AG04449 (cell line): ENCODE data around the gene ADORA3.
A peak's percentile ranks its signal among the peaks of the same experiment; 100 is the strongest.

Experiments
- CTCF ChIA-PET: fragments of 350-600 bp; formaldehyde crosslinking; extraction: SDS; loops from one replicate; lab custom pipeline; 2021; ENCODE audit warnings: antibody characterized with exemption; lab: Yijun Ruan, JAX
- POLR2A ChIA-PET: fragments of 400-600, 350-600 bp; formaldehyde crosslinking; extraction: SDS; loops from one replicate; lab custom pipeline; 2020; ENCODE audit warnings: antibody characterized with exemption, inconsistent platforms; lab: Yijun Ruan, JAX
- DNase-seq: peaks from one replicate; pipeline ENCODE4 v3.0.0-alpha.2; 2010; ENCODE audit warnings: low read depth, low spot score
- H3K4me3 ChIP-seq: 2 replicates; pipeline ENCODE4 v1.5.1; 2011; ENCODE audit warnings: low read depth, mild to moderate bottlenecking, control low read depth, low read length
- CTCF ChIP-seq: IDR thresholded peaks from one replicate; pipeline ENCODE4 v1.5.1; 2011; ENCODE audit warnings: mild to moderate bottlenecking, moderate library complexity, low read length, control low read depth, inconsistent platforms; ENCODE audit not compliant: insufficient read depth; ENCODE audit errors: missing control alignments

ADORA3 gene

DNA sequence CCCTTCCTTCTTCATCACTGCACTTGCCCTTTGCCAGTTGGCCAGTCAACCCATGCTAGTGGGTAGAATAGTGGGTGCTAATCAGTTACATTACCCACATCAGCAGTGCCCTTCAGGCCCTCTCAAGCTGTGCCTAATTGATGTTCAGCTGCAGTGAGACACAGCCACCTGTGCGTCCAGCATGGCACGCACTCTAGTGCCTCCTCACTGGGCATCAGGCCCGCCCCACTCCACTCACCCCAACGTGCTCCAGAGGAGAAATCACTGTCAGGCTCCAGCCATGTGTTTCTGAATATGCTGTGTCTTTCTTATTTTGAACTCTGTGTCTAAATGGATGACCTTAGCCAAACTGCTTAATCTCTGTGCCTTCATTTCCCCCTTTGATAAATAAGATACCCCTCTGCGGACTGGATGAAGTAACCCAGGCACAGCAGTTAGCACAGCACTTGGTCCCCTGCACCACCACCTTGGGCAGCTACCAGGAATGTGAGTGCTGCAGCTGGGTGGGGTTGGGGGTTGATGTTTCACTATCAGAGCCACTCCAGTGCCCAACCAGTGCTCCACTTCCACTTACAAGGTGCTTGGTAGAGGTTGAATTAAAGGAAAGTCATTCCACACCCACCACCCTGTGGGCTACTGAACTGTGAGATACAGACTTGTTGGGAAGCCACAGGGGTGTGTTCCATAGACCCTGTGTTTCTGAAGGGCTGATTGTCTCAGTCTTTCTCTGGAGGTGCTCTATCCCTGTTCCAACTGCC, 8.9 kb upstream of the ADORA3 start:
- CTCF ChIA-PET, result interaction anchor here (0.7 to 1.2 kb wide), 3 partner anchors 43 to 244 kb away, joined by 3 to 4 read pairs (median 3); no protein-coding TSS in a partner anchor
- POLR2A ChIA-PET, result no interaction called here
- H3K4me3 ChIP-seq, result no peak overlapping the region
- DNase-seq, result no peak
- TF ChIP-seq CTCF, result no peak

DNA sequence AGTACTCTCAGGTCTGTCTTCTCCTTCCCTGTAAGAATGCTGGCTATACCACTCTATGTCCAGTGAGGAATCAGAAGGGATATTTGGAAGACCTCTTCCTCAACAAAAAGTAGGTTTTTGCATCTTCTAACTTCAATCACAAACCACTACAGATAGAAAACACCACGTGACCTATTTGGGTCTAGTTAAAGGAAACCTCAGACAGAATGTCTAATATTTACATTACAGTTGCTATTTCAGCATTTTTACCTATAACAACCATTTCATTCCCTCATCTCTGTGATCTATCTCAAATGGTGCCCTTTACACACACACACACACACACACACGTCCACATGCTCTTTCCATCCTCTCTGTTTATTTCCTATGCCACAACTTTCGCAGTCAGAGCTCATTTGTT, 7.9 kb upstream of the ADORA3 start:
- CTCF ChIA-PET, result interaction anchor here (1.1 to 1.2 kb wide), 2 partner anchors 44 to 232 kb away, joined by 3 to 4 read pairs; no protein-coding TSS in a partner anchor
- TF ChIP-seq CTCF, result no peak
- no peak overlapping the region for H3K4me3 ChIP-seq
- POLR2A ChIA-PET, result no interaction called here
- no peak for DNase-seq

GRCh38 chr1:111509997-111510375, 6.6 kb upstream of the ADORA3 start:
- CTCF ChIA-PET, result interaction anchor here (1.2 to 4.8 kb wide), 13 partner anchors 13 to 259 kb away, joined by 5 to 78 read pairs (median 26); partner anchors contain the start of gene INKA2
- H3K4me3 ChIP-seq, result no peak overlapping the region
- TF ChIP-seq CTCF, result no peak
- POLR2A ChIA-PET, result no interaction called here
- DNase-seq, result no peak

DNA sequence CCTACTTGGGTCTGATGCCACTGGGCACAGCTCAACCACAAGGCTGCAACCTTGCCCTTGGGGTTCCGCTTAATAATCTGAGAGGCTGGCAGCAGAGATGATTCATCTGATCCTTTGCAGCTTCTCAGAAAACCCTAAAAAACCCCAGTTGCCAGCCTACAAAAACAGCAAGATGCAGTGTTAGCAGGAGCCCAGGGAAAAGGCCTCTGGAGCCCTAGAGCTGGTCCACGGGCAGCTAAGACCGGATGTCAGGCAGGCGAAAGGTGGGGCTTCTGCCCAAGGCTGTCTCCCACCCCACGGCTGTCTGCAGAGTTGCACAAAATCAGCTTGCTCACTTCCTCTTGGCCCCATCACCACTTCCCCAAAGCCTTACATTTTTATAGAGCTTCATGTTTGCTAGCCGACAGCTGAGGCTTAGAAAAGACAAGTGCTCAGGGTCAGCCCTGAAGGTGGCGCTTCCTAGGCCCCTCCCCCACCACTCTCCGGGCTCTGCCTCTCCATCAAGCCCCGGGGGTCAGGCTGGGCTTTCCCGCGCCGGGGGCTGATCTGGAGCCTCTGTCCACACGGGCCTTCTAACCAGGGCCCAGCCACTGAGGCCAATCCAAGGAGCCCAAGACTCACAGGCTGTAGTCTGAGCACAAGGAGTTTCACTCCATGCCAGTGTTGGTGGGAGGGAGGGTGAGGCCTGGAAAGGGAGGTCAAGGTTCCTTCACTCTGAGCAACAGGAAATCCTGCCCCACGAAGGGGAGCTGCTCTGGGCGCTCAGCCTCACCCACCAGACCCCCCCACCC, 4.2 kb upstream of the ADORA3 start:
- ChIA-PET CTCF (interaction anchor here (0.6 to 4.8 kb wide), 82 partner anchors 7 to 863 kb away, joined by 3 to 78 read pairs (median 8); partner anchors contain the start of genes C1orf162, DDX20, INKA2 and RAP1A), POLR2A (interaction anchor here (0.9 to 2.1 kb wide), 7 partner anchors 9 to 248 kb away, joined by 3 to 8 read pairs (median 4); partner anchors contain the start of gene DDX20)
- no peak for DNase-seq
- TF ChIP-seq CTCF, result peak; percentile 45
- peak overlapping the region; percentile 36 for H3K4me3 ChIP-seq

DNA sequence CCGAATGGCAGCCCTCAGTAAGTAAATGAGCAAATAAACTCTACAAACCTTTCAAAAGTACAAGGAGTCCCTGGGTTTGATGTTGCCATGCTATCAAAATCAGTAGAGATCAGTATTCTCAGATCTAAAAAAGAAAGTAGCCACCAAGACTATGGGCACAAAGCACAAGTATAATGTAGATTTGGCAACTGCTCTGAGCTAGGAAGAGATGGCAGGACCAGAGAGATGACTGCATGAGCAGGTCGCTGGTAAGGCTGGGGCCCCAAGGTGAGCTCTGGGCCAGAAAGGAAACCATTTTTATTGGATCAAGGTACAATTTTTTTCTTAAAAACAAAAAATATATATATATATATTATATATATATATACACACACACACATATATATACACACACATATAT, 3.1 kb upstream of the ADORA3 start:
- no peak for DNase-seq
- H3K4me3 ChIP-seq, result no peak overlapping the region
- ChIA-PET POLR2A (no interaction called here), CTCF (interaction anchor here (0.6 to 4.8 kb wide), 22 partner anchors 9 to 262 kb away, joined by 3 to 78 read pairs (median 26); partner anchors contain the start of genes INKA2 and RAP1A)
- TF ChIP-seq CTCF, result no peak
